Muscle layer of colon (tissue), 2 donors: ENCODE results near the gene MAP6.

Experiments
- H3K27ac ChIP-seq: one replicate; pipeline ENCODE4 v1.7.0; 2013; ENCODE audit warnings: low read depth, mild to moderate bottlenecking, low read length, moderate library complexity
- H3K27me3 ChIP-seq, 2 donors: one replicate each; pipeline ENCODE4 v1.7.0; 2013; ENCODE audit warnings: low read length in 2 of 2, mild to moderate bottlenecking in 2 of 2; ENCODE audit not compliant: insufficient read depth in 2 of 2, control insufficient read depth in 1 of 2
- H3K36me3 ChIP-seq: one replicate; pipeline ENCODE4 v1.7.0; 2013; ENCODE audit warnings: mild to moderate bottlenecking, low read length; ENCODE audit not compliant: insufficient read depth
- H3K4me1 ChIP-seq: one replicate; pipeline ENCODE4 v1.7.0; 2013; ENCODE audit warnings: mild to moderate bottlenecking, low read length; ENCODE audit not compliant: insufficient read depth
- H3K4me3 ChIP-seq, 2 donors: one replicate each; pipeline ENCODE4 v1.7.0; 2013; ENCODE audit warnings: low read length in 2 of 2, low read depth in 1 of 2, mild to moderate bottlenecking in 1 of 2, moderate library complexity in 1 of 2
- H3K9ac ChIP-seq: one replicate; pipeline ENCODE4 v1.7.0; 2013; ENCODE audit warnings: low read length
- H3K9me3 ChIP-seq: one replicate; pipeline ENCODE4 v1.7.0; 2013; ENCODE audit warnings: mild to moderate bottlenecking, low read length
- donor health status: abdominal sarcoma.
- donor health status: Adenocarcinoma of cecum.

MAP6 gene

DNA sequence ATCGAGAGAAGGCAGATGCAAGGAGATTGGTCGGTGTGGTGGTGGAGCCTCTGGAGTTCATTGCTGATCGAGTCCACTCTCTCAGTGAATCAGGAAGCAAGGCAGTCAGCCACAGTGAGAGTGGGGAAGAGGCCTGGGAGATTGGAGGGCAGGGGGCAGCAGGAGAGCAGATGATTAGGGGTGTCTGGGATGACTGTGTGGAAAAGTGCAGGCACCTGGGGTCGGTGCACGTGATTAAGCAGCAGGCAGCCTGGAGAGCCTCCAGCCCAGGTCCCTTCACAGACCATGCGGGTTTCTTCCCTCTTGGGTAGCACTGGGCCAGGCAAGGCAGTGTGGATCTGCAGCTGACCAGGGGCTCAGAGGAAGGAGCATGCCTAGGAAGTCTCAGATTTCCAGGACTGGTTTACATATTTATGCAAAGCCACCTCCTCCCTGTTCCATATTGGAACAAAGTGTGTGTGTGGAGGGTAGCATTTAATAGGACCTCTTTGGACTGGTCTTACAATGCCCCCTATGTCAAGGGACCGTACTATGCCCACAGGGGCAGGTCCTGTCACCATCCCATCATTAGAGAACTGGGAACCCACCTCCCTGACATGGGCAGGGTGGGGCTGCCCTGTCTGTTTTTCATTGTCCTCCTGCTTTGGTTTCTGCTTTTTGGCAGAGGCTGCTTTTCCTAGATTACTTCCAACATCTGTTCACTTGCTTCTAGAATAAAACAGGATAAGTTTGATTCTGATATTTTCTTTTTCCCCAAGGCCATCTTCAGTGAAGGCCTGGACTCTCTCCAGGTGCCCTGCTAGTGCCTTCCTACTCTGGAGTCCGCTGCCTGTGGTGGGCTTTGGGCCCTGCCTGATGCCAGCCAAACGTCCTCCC is 129.1 kb downstream of the MAP6 start:
- no peak overlapping the region for H3K27ac ChIP-seq
- H3K9me3 ChIP-seq, result no peaks in the 10 kb centered on the region
- no peak overlapping the region for H3K9ac ChIP-seq
- H3K36me3 ChIP-seq, result no peaks in the 10 kb centered on the region
- H3K27me3 ChIP-seq, result no peaks in the 10 kb centered on the region
- no peaks in the 10 kb centered on the region for H3K4me1 ChIP-seq
- H3K4me3 ChIP-seq, result no peak overlapping the region

DNA sequence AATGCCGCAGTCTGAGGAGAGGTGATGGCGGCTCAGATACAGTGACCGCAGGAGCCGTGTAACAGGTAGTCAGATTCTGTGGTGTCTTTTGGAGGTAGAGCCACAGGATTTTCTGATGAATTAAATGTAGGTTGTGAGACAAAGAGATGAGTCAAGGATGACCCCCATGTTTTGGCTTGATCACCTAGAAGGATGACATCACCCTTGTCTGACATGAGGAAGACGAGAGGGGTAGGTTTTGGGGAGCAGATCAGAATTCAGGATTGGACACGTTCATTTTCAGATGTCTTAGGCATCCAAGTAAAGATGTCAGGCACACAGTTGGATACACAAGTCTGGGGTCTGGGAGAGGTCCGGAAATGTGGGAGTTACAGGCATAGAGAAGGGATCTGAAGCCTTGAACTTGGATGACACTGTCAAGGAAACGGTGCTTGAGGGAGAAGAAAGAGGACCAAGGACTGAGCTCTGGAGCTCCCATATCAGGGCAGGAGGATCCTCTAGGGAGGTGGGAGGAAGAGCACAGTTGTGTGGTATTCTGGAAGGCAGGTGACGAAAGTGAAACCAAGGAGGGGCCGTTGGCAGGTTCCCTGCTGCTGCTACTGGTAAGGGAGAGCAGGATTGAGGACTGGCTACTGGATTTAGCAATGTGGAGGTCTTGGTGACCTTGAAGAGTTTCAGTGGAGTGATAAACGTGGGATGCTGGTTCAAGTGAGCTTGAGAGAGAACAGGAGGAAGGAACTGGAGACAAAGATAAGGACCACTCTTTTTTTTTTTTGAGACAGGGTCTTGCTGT is 130.5 kb downstream of the MAP6 start:
- H3K36me3 ChIP-seq, result no peaks in the 10 kb centered on the region
- no peaks in the 10 kb centered on the region for H3K27me3 ChIP-seq
- H3K27ac ChIP-seq, result no peak overlapping the region
- no peak overlapping the region for H3K4me3 ChIP-seq
- H3K9me3 ChIP-seq, result no peaks in the 10 kb centered on the region
- no peak overlapping the region for H3K9ac ChIP-seq
- no peaks in the 10 kb centered on the region for H3K4me1 ChIP-seq

DNA sequence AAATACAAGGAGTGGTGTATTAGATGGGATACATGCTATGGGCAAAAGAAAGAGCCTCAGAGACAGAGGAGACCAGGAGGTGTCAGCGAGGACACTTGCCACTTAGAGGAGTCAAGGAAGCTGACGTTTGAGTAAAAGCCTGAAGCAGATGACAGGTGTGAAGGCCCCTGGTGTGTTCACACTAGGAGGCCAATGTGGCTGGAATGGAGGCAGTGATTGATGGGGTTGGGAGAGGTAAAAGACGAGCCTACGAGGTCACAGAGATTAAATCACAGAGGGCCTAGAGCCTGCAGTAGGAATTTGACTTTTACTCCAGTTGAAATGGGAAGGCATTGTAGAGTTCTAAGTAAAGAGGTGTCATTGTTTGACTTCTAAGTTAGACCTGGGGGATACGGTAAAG is 131.1 kb downstream of the MAP6 start:
- Histone ChIP-seq H3K27me3 (no peaks in the 10 kb centered on the region), H3K9me3 (no peaks in the 10 kb centered on the region), H3K9ac (no peak overlapping the region), H3K27ac (no peak overlapping the region), H3K4me1 (no peaks in the 10 kb centered on the region), H3K4me3 (no peak overlapping the region), H3K36me3 (no peaks in the 10 kb centered on the region)
